ENCODE data around the gene DNAH3.

DNAH3 gene

GRCh38 chr16:21189311-21189710 lies 38.7 kb upstream of the DNAH3 start:
- H3K36me3 ChIP-seq (ENCODE audit: insufficient read depth) = no peaks in the 10 kb centered on the region
- no peak overlapping the region for H3K4me2 ChIP-seq
- TF ChIP-seq, protein P1, sequence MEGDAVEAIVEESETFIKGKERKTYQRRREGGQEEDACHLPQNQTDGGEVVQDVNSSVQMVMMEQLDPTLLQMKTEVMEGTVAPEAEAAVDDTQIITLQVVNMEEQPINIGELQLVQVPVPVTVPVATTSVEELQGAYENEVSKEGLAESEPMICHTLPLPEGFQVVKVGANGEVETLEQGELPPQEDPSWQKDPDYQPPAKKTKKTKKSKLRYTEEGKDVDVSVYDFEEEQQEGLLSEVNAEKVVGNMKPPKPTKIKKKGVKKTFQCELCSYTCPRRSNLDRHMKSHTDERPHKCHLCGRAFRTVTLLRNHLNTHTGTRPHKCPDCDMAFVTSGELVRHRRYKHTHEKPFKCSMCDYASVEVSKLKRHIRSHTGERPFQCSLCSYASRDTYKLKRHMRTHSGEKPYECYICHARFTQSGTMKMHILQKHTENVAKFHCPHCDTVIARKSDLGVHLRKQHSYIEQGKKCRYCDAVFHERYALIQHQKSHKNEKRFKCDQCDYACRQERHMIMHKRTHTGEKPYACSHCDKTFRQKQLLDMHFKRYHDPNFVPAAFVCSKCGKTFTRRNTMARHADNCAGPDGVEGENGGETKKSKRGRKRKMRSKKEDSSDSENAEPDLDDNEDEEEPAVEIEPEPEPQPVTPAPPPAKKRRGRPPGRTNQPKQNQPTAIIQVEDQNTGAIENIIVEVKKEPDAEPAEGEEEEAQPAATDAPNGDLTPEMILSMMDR (conservative IDR thresholded peaks at IDR 0.05; ENCODE audit: low read depth, low read length) = no peak

DNA sequence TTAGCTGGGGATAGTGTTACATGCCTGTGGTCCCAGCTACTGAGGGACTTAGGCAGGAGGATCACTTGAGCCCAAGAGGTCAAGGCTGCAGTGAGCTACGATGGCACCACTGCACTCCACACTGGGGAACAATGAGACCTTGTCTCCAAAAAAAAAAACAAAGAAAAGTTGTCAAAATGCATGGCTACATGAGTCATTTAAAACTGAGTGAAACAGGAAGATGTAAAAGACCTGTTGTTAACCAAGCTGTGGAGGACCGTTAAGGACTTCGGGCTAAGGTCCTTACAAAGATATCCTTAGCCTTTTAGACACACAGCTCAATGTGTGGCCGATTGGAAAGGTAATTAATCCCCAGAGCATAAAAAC lies 35.7 kb upstream of the DNAH3 start:
- H2AFZ ChIP-seq (ENCODE audit: low read depth) = no peak overlapping the region
- H4K20me1 ChIP-seq (ENCODE audit: insufficient read depth) = no peaks in the 10 kb centered on the region
- TF ChIP-seq, protein P1 (conservative IDR thresholded peaks at IDR 0.05; ENCODE audit: low read depth, low read length) = no peak
- no peaks in the 10 kb centered on the region for H3K36me3 ChIP-seq (ENCODE audit: insufficient read depth)
- no peak overlapping the region for H3K27ac ChIP-seq
- H3K9ac ChIP-seq = no peak overlapping the region
- H3K79me2 ChIP-seq (ENCODE audit: insufficient read depth, low read depth) = no peaks in the 10 kb centered on the region
- H3K4me1 ChIP-seq (ENCODE audit: low read depth, poor library complexity, severe bottlenecking) = no peaks in the 10 kb centered on the region
- no peak overlapping the region for H3K4me3 ChIP-seq (IDR thresholded peaks at IDR 0.05; ENCODE audit: insufficient read depth, low read depth, low read length)
- no peak overlapping the region for H3K4me2 ChIP-seq
- H3K27me3 ChIP-seq (ENCODE audit: insufficient read depth, low read depth) = no peaks in the 10 kb centered on the region

More at GRCh38 chr16:21189311-21189710, 38.7 kb upstream of the DNAH3 start:
- no peak overlapping the region for H3K9ac ChIP-seq
- H4K20me1 ChIP-seq (ENCODE audit: insufficient read depth) = no peaks in the 10 kb centered on the region
- no peaks in the 10 kb centered on the region for H3K27me3 ChIP-seq (ENCODE audit: insufficient read depth, low read depth)
- no peak overlapping the region for H2AFZ ChIP-seq (ENCODE audit: low read depth)
- no peak overlapping the region for H3K27ac ChIP-seq
- no peaks in the 10 kb centered on the region for H3K4me1 ChIP-seq (ENCODE audit: low read depth, poor library complexity, severe bottlenecking)
- no peaks in the 10 kb centered on the region for H3K79me2 ChIP-seq (ENCODE audit: insufficient read depth, low read depth)
- H3K4me3 ChIP-seq (IDR thresholded peaks at IDR 0.05; ENCODE audit: insufficient read depth, low read depth, low read length) = no peak overlapping the region

DNA sequence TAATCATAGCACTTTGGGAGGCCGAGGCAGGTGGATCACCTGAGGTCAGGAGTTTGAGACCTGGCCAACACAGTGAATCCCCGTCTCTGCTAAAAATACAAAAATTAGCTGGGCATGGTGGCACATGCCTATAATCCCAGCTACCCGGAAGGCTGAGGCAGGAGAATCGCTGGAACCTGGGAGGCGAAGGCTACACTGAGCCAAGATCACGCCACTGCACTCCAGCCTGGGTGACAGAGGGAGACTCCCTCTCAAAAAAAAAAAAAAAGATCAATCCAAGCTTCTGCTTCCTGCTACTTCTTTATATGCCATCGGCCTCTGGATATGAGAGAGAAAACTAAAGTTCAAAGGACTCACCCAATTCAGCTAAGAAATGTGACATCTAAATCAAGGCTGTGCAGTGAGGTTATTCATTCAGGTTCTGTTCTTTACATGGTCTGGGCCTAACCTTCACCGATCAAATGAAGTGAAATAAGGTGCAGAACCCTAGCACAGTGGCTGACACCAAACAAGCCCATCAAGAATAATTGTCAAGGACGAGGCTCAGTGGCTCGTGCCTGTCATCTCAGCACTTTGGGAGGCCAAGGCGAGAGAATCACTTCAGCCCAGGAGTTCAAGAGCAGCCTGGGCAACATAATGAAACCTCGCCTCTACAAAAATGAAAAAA lies 35.1 kb upstream of the DNAH3 start:
- no peaks in the 10 kb centered on the region for H3K27me3 ChIP-seq (ENCODE audit: insufficient read depth, low read depth)
- H3K4me3 ChIP-seq (IDR thresholded peaks at IDR 0.05; ENCODE audit: insufficient read depth, low read depth, low read length) = no peak overlapping the region
- H3K36me3 ChIP-seq (ENCODE audit: insufficient read depth) = no peaks in the 10 kb centered on the region
- H4K20me1 ChIP-seq (ENCODE audit: insufficient read depth) = no peaks in the 10 kb centered on the region
- H3K9ac ChIP-seq = no peak overlapping the region
- H3K79me2 ChIP-seq (ENCODE audit: insufficient read depth, low read depth) = no peaks in the 10 kb centered on the region
- H3K4me2 ChIP-seq = no peak overlapping the region
- H3K27ac ChIP-seq = no peak overlapping the region
- H3K4me1 ChIP-seq (ENCODE audit: low read depth, poor library complexity, severe bottlenecking) = no peaks in the 10 kb centered on the region
- H2AFZ ChIP-seq (ENCODE audit: low read depth) = no peak overlapping the region
- TF ChIP-seq, protein P1 (conservative IDR thresholded peaks at IDR 0.05; ENCODE audit: low read depth, low read length) = no peak

- H3K36me3 ChIP-seq (ENCODE audit: insufficient read depth) = no peaks in the 10 kb centered on the region
- no peak overlapping the region for H3K4me2 ChIP-seq
- H3K4me3 ChIP-seq (IDR thresholded peaks at IDR 0.05; ENCODE audit: insufficient read depth, low read depth, low read length) = no peak overlapping the region
- H3K9ac ChIP-seq = no peak overlapping the region
- no peaks in the 10 kb centered on the region for H4K20me1 ChIP-seq (ENCODE audit: insufficient read depth)
- no peaks in the 10 kb centered on the region for H3K4me1 ChIP-seq (ENCODE audit: low read depth, poor library complexity, severe bottlenecking)
- H3K27me3 ChIP-seq (ENCODE audit: insufficient read depth, low read depth) = no peaks in the 10 kb centered on the region
- H2AFZ ChIP-seq (ENCODE audit: low read depth) = no peak overlapping the region
- H3K27ac ChIP-seq = no peak overlapping the region
- TF ChIP-seq, protein P1 (conservative IDR thresholded peaks at IDR 0.05; ENCODE audit: low read depth, low read length) = no peak
- no peaks in the 10 kb centered on the region for H3K79me2 ChIP-seq (ENCODE audit: insufficient read depth, low read depth)
Measured at GRCh38 chr16:21184834-21185233, 34.2 kb upstream of the DNAH3 start.
